HepG2 (cell line): ENCODE measurements around the gene ADSS1. TPM values are rescaled to one million over a fixed set of nuclear protein-coding genes. Genes with fewer than 3 reads are reported as not detected.
A peak's percentile ranks its signal among the peaks of the same experiment; 100 is the strongest.

ENCODE experiments used
- EED ChIP-seq: sonication (generic); formaldehyde crosslinking; IDR thresholded peaks from 2 replicates; pipeline ENCODE4 v1.5.0; 2020; ENCODE audit warnings: mild to moderate bottlenecking, missing genetic modification reagents
- GABPA ChIP-seq, 2 experiments: IDR thresholded peaks; 2 replicates each; pipeline ENCODE4 v1.6.1; 2011 to 2016; ENCODE audit warnings: low read depth in 2 of 2, low read length in 1 of 2, missing biosample characterization in 1 of 2, missing genetic modification characterization in 1 of 2
- HNRNPLL ChIP-seq: fragments of 200-400 bp; formaldehyde crosslinking; IDR thresholded peaks from 2 replicates; pipeline ENCODE4 v1.6.1; 2017; ENCODE audit warnings: mild to moderate bottlenecking, low read depth, low read length; ENCODE audit not compliant: poor library complexity, severe bottlenecking
- ISX ChIP-seq: sonication (generic); formaldehyde crosslinking; conservative IDR thresholded peaks from 2 replicates; pipeline ENCODE4 v1.5.0; 2020; ENCODE audit warnings: missing genetic modification reagents
- MEIS2 ChIP-seq: sonication (generic); formaldehyde crosslinking; IDR thresholded peaks from 2 replicates; pipeline ENCODE4 v1.9.0; 2021; ENCODE audit warnings: mild to moderate bottlenecking, missing genetic modification reagents
- NFKB2 ChIP-seq: sonication (generic); formaldehyde crosslinking; IDR thresholded peaks from 2 replicates; pipeline ENCODE4 v1.4.0; 2020; ENCODE audit warnings: missing genetic modification reagents, borderline replicate concordance
- NFYB ChIP-seq: sonication (generic); formaldehyde crosslinking; IDR thresholded peaks from 2 replicates; pipeline ENCODE4 v1.4.0; 2020; ENCODE audit warnings: missing genetic modification reagents
- RBFOX2 ChIP-seq: fragments of 200-400 bp; formaldehyde crosslinking; IDR thresholded peaks from 2 replicates; pipeline ENCODE4 v1.6.1; 2017; ENCODE audit warnings: low read depth, mild to moderate bottlenecking, low read length
- ZBTB21 ChIP-seq: sonication (generic); formaldehyde crosslinking; IDR thresholded peaks from 2 replicates; pipeline ENCODE4 v1.4.0; 2020; ENCODE audit warnings: missing genetic modification reagents
- ZBTB42 ChIP-seq: sonication (generic); formaldehyde crosslinking; IDR thresholded peaks from 2 replicates; pipeline ENCODE4 v1.5.0; 2020; ENCODE audit warnings: mild to moderate bottlenecking, missing genetic modification reagents
- ZBTB7B ChIP-seq: sonication (generic); formaldehyde crosslinking; IDR thresholded peaks from 2 replicates; pipeline ENCODE4 v1.4.0; 2020; ENCODE audit warnings: missing genetic modification reagents
- ZFP36 ChIP-seq: fragments of 150-350 bp; IDR thresholded peaks from 2 replicates; pipeline ENCODE4 v1.6.1; 2018; ENCODE audit warnings: borderline replicate concordance, low read length, low read depth; ENCODE audit not compliant: partially characterized antibody
- ZFY ChIP-seq: sonication (generic); formaldehyde crosslinking; IDR thresholded peaks from 2 replicates; pipeline ENCODE4 v1.4.0; 2020; ENCODE audit warnings: missing genetic modification reagents
- ZNF263 ChIP-seq: sonication (generic); formaldehyde crosslinking; IDR thresholded peaks from 2 replicates; pipeline ENCODE4 v1.4.0; 2020; ENCODE audit warnings: missing genetic modification reagents
- ZNF616 ChIP-seq: sonication (generic); formaldehyde crosslinking; IDR thresholded peaks from 2 replicates; pipeline ENCODE4 v1.5.0; 2020; ENCODE audit warnings: low read depth, mild to moderate bottlenecking, missing genetic modification reagents
- polyA plus RNA-seq, 8 experiments: library from polyadenylated mRNA; depleted of rRNA in 3 of 8; stranded (reverse) in 7 of 8; unstranded in 1 of 8; fragments of >200 nt; fragmentation: Illumina TruSeq in 4 of 8; extraction: Trizol in 4 of 8; gene quantifications; 2 replicates each; pipeline versions ENCODE4 v1.2.1 to v1.2.3, GENCODE V29; 2011 to 2016; ENCODE audit warnings: low read depth in 4 of 8, missing spikeins in 1 of 8, mixed read lengths in 1 of 8; ENCODE audit not compliant: insufficient read depth in 1 of 8
- total RNA-seq, 5 experiments: library from RNA; depleted of rRNA; stranded (reverse); fragments of >200 nt; fragmentation: Illumina TruSeq; extraction: Trizol; gene quantifications; 2 replicates each; pipeline ENCODE4 v1.2.3, GENCODE V29; 2016; ENCODE audit warnings: low read depth in 1 of 5
- TF ChIP-seq, protein P1 (sequence below): sonication (generic); formaldehyde crosslinking; IDR thresholded peaks from 2 replicates; pipeline ENCODE4 v1.4.0; 2020; ENCODE audit warnings: missing genetic modification reagents
- TF ChIP-seq, protein P2 (sequence below): sonication (generic); formaldehyde crosslinking; conservative IDR thresholded peaks from 2 replicates; pipeline ENCODE4 v1.8.1; 2023; ENCODE audit warnings: missing genetic modification reagents
- TF ChIP-seq, protein P3 (sequence below): sonication (generic); formaldehyde crosslinking; IDR thresholded peaks from 2 replicates; pipeline ENCODE4 v1.5.0; 2020; ENCODE audit warnings: mild to moderate bottlenecking, missing genetic modification reagents, moderate library complexity
- TF ChIP-seq, protein P4 (sequence below): sonication (generic); formaldehyde crosslinking; IDR thresholded peaks from 2 replicates; pipeline ENCODE4 v1.8.0; 2022; ENCODE audit warnings: missing genetic modification reagents, mild to moderate bottlenecking, borderline replicate concordance
- TF ChIP-seq, protein P5 (sequence below): sonication (generic); formaldehyde crosslinking; conservative IDR thresholded peaks from 2 replicates; pipeline ENCODE4 v1.4.0; 2020; ENCODE audit warnings: missing genetic modification reagents
- TF ChIP-seq, protein P6 (sequence below): sonication (generic); formaldehyde crosslinking; IDR thresholded peaks from 2 replicates; pipeline ENCODE4 v1.9.0; 2021; ENCODE audit warnings: missing genetic modification reagents, mild to moderate bottlenecking, borderline replicate concordance

Gene ADSS1
- total and polyA plus RNA-seq, 2 of the 13 experiments (the other 11 are each of a cell fraction or from before 2014, with no cell fraction given): 1.0 to 36.7 TPM

DNA sequence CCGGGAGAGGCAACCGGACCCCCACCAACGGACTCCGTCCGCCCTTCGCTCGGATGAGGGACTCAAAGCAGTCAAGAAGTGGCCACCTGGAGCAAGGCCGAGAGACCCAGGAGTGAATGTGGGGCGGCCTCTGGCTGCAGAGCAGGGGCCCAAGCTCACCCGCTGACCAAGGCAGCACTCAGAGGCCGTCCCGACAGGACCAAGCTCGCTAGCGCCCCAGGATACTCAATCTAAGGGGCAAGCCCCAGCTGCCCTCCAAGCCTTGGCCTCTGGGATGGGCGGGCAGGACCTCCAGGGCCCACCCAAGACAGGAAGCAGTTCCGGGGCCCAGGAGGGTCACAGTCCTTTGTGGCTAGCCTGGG lies 70.6 kb downstream of the ADSS1 start (continued):
- TF ChIP-seq GABPA (IDR thresholded peaks at IDR 0.05; ENCODE audit: low read depth, low read length) (no peak), GABPA (CRISPR knock-in tag; IDR thresholded peaks at IDR 0.05; ENCODE audit: low read depth) (peak; percentile 49; the same call in 1 of the 2 replicates), ZNF616 (no peak), ZFP36 (no peak), ZBTB42 (CRISPR knock-in tag) (0 out of 2 replicates have a peak, but pooled peaks have one; percentile 55), RBFOX2 (0 out of 2 replicates have a peak, but pooled peaks have one; percentile 25), NFYB (CRISPR knock-in tag) (no peak), EED (CRISPR knock-in tag) (0 out of 2 replicates have a peak, but pooled peaks have one; percentile 67), ZBTB7B (0 out of 2 replicates have a peak, but pooled peaks have one; percentile 20), ZFY (CRISPR knock-in tag) (peak; percentile 27), ISX (CRISPR knock-in tag) (0 out of 2 replicates have a peak, but pooled peaks have one; percentile 32), ZBTB21 (CRISPR knock-in tag) (no peak), NFKB2 (CRISPR knock-in tag) (peak; percentile 23; the same call in 1 of the 2 replicates), HNRNPLL (peak; percentile 15), MEIS2 (no peak), ZNF263 (CRISPR knock-in tag) (peak; percentile 15; the same call in 1 of the 2 replicates)
- TF ChIP-seq, protein P1, sequence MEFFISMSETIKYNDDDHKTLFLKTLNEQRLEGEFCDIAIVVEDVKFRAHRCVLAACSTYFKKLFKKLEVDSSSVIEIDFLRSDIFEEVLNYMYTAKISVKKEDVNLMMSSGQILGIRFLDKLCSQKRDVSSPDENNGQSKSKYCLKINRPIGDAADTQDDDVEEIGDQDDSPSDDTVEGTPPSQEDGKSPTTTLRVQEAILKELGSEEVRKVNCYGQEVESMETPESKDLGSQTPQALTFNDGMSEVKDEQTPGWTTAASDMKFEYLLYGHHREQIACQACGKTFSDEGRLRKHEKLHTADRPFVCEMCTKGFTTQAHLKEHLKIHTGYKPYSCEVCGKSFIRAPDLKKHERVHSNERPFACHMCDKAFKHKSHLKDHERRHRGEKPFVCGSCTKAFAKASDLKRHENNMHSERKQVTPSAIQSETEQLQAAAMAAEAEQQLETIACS (CRISPR knock-in tag): 0 out of 2 replicates have a peak, but pooled peaks have one; percentile 30
- TF ChIP-seq, protein P2, sequence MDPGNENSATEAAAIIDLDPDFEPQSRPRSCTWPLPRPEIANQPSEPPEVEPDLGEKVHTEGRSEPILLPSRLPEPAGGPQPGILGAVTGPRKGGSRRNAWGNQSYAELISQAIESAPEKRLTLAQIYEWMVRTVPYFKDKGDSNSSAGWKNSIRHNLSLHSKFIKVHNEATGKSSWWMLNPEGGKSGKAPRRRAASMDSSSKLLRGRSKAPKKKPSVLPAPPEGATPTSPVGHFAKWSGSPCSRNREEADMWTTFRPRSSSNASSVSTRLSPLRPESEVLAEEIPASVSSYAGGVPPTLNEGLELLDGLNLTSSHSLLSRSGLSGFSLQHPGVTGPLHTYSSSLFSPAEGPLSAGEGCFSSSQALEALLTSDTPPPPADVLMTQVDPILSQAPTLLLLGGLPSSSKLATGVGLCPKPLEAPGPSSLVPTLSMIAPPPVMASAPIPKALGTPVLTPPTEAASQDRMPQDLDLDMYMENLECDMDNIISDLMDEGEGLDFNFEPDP (CRISPR knock-in tag): no peak
- TF ChIP-seq, protein P3, sequence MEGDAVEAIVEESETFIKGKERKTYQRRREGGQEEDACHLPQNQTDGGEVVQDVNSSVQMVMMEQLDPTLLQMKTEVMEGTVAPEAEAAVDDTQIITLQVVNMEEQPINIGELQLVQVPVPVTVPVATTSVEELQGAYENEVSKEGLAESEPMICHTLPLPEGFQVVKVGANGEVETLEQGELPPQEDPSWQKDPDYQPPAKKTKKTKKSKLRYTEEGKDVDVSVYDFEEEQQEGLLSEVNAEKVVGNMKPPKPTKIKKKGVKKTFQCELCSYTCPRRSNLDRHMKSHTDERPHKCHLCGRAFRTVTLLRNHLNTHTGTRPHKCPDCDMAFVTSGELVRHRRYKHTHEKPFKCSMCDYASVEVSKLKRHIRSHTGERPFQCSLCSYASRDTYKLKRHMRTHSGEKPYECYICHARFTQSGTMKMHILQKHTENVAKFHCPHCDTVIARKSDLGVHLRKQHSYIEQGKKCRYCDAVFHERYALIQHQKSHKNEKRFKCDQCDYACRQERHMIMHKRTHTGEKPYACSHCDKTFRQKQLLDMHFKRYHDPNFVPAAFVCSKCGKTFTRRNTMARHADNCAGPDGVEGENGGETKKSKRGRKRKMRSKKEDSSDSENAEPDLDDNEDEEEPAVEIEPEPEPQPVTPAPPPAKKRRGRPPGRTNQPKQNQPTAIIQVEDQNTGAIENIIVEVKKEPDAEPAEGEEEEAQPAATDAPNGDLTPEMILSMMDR (CRISPR knock-in tag): peak; percentile 37; the same call in 1 of the 2 replicates
- TF ChIP-seq, protein P4, sequence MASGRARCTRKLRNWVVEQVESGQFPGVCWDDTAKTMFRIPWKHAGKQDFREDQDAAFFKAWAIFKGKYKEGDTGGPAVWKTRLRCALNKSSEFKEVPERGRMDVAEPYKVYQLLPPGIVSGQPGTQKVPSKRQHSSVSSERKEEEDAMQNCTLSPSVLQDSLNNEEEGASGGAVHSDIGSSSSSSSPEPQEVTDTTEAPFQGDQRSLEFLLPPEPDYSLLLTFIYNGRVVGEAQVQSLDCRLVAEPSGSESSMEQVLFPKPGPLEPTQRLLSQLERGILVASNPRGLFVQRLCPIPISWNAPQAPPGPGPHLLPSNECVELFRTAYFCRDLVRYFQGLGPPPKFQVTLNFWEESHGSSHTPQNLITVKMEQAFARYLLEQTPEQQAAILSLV (CRISPR knock-in tag): 0 out of 2 replicates have a peak, but pooled peaks have one; percentile 21
- TF ChIP-seq, protein P5, sequence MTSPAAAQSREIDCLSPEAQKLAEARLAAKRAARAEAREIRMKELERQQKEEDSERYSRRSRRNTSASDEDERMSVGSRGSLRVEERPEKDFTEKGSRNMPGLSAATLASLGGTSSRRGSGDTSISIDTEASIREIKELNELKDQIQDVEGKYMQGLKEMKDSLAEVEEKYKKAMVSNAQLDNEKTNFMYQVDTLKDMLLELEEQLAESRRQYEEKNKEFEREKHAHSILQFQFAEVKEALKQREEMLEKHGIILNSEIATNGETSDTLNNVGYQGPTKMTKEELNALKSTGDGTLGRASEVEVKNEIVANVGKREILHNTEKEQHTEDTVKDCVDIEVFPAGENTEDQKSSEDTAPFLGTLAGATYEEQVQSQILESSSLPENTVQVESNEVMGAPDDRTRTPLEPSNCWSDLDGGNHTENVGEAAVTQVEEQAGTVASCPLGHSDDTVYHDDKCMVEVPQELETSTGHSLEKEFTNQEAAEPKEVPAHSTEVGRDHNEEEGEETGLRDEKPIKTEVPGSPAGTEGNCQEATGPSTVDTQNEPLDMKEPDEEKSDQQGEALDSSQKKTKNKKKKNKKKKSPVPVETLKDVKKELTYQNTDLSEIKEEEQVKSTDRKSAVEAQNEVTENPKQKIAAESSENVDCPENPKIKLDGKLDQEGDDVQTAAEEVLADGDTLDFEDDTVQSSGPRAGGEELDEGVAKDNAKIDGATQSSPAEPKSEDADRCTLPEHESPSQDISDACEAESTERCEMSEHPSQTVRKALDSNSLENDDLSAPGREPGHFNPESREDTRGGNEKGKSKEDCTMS: no peak
- TF ChIP-seq, protein P6, sequence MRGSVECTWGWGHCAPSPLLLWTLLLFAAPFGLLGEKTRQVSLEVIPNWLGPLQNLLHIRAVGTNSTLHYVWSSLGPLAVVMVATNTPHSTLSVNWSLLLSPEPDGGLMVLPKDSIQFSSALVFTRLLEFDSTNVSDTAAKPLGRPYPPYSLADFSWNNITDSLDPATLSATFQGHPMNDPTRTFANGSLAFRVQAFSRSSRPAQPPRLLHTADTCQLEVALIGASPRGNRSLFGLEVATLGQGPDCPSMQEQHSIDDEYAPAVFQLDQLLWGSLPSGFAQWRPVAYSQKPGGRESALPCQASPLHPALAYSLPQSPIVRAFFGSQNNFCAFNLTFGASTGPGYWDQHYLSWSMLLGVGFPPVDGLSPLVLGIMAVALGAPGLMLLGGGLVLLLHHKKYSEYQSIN: no peak
